Measurements from ENCODE around the gene SMOC1. TPM values are rescaled to one million over a fixed set of nuclear protein-coding genes. Genes with fewer than 3 reads are reported as not detected.

Gene SMOC1
- total RNA-seq, 1 experiment from 2014 or later = not detected

DNA sequence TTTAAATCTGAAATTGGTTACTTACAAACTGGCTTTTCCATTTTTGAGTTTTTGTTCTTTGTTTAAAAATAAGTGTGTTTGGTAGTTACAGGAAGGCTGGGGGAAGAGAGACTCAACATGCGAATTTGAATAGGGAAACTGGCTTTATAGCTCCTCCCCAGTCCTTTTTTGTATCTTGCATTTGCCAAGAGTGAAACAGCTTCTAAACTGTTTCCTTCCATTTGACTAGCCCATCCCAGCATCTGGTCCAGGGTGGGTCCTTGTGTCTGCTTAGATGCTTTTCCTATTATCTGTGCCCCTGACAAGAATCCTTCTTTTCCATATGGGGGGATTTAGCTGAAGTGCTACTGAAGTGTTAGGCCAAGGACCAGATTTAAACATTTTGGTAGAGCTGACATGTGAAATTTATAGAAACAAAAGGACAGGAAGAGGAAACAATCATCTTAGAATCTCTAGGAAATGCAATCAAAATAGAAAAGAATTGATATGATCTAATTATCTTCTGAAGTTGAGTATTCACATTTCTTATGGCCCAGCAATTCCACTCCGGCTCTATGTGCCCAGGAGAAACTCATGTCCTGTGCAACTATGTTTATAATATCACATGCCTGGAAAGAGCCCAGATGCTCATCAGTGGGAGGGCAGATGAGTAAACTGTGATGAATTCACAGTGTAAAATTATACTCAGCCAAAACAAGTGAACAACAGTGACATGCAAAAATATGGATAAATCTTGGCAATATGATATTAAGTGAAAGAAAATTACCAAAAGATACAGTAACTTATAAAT lies 7.4 kb downstream of the SMOC1 start:
- H3K27me3 ChIP-seq (ENCODE audit: insufficient read depth, low read depth) = peaks cover 34% of the 10 kb centered on the region; the same call in 1 of the 2 replicates
- H3K4me3 ChIP-seq = no peak overlapping the region
- no peaks in the 10 kb centered on the region for H3K36me3 ChIP-seq (ENCODE audit: low read depth)
- H2AFZ ChIP-seq = no peak overlapping the region
- ChIA-PET POLR2A (ENCODE audit: unreplicated experiment) (no interaction called here), CTCF (no interaction called here)
- no peak overlapping the region for H3K4me2 ChIP-seq
- H4K20me1 ChIP-seq (ENCODE audit: insufficient read depth) = no peaks in the 10 kb centered on the region
- no peaks in the 10 kb centered on the region for H3F3A ChIP-seq (ENCODE audit: insufficient read depth, low read depth)
- no peak overlapping the region for H3K27ac ChIP-seq
- no peaks in the 10 kb centered on the region for H3K79me2 ChIP-seq (ENCODE audit: low read depth)
- no TSS peak for BruUV-seq (replicated peaks)
- DNase-seq = no peak
- TF ChIP-seq, protein P1, sequence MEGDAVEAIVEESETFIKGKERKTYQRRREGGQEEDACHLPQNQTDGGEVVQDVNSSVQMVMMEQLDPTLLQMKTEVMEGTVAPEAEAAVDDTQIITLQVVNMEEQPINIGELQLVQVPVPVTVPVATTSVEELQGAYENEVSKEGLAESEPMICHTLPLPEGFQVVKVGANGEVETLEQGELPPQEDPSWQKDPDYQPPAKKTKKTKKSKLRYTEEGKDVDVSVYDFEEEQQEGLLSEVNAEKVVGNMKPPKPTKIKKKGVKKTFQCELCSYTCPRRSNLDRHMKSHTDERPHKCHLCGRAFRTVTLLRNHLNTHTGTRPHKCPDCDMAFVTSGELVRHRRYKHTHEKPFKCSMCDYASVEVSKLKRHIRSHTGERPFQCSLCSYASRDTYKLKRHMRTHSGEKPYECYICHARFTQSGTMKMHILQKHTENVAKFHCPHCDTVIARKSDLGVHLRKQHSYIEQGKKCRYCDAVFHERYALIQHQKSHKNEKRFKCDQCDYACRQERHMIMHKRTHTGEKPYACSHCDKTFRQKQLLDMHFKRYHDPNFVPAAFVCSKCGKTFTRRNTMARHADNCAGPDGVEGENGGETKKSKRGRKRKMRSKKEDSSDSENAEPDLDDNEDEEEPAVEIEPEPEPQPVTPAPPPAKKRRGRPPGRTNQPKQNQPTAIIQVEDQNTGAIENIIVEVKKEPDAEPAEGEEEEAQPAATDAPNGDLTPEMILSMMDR (conservative IDR thresholded peaks at IDR 0.05) = no peak
- TF ChIP-seq EZH2 (IDR thresholded peaks at IDR 0.05; ENCODE audit: low read depth) = no peak
- no peaks in the 10 kb centered on the region for H3K9me2 ChIP-seq (ENCODE audit: insufficient read depth)
- H3K4me1 ChIP-seq (replicated peaks; ENCODE audit: insufficient read depth) = no peaks in the 10 kb centered on the region
- H3K9me3 ChIP-seq (ENCODE audit: insufficient read depth, low read depth) = no peaks in the 10 kb centered on the region
- intact Hi-C loops (cut with micrococcal nuclease; ENCODE audit: unreplicated experiment) = no loop called here

DNA sequence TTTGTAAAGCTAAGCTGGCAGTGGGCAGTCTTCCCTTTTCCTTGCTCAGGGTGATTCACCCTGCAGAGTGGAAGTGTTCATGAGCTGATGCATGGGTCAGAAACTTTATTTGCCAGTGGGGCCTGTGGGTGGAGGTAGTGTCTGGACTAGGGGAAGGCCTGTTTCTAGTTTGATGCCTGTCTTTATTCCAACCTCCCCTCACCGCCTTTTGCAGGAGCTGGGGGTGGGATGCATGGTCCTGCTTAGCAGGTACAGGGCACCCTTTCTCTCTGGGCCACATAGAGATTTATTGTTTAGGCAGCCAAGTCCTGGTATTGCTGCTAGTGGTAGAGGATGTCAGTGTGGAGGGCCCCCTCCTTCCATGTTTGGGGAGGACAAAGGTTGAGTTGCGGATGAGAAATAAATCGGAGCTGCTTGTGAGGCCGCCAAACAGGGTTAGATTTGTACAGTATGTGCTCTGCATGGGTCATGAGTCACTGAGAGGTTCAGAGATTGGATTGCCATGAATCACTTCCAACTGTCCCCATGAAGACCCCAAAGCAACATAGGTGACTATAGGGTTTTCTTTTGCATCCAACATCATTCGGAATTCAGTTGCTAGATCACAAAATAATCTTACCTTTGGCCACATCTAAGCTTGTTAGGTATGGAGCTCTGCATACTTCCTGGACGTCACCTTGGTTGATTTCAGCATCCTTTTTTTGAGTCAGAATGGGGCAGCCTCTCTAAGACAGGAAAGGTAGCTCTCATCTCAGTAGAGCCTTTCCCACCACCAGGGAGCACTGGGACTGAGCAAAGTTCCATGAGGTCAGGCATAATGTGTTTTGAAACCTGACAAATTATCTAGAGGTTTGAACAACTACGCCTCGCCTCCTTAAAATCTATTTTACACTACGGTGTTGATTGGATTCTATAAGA lies 8.8 kb downstream of the SMOC1 start:
- Histone ChIP-seq H3K9me3 (ENCODE audit: insufficient read depth, low read depth) (no peaks in the 10 kb centered on the region), H2AFZ (no peak overlapping the region), H3F3A (ENCODE audit: insufficient read depth, low read depth) (no peaks in the 10 kb centered on the region), H3K4me1 (replicated peaks; ENCODE audit: insufficient read depth) (no peaks in the 10 kb centered on the region), H3K9me2 (ENCODE audit: insufficient read depth) (no peaks in the 10 kb centered on the region), H3K27me3 (ENCODE audit: insufficient read depth, low read depth) (peaks cover 27% of the 10 kb centered on the region; the same call in 1 of the 2 replicates), H3K4me2 (no peak overlapping the region), H4K20me1 (ENCODE audit: insufficient read depth) (no peaks in the 10 kb centered on the region), H3K36me3 (ENCODE audit: low read depth) (no peaks in the 10 kb centered on the region), H3K79me2 (ENCODE audit: low read depth) (no peaks in the 10 kb centered on the region), H3K4me3 (no peak overlapping the region), H3K27ac (no peak overlapping the region)
- BruUV-seq (replicated peaks) = no TSS peak
- CTCF ChIA-PET = no interaction called here
- TF ChIP-seq, protein P1 (conservative IDR thresholded peaks at IDR 0.05) = no peak
- TF ChIP-seq EZH2 (IDR thresholded peaks at IDR 0.05; ENCODE audit: low read depth) = no peak
- no peak for DNase-seq
- intact Hi-C loops (cut with micrococcal nuclease; ENCODE audit: unreplicated experiment) = no loop called here
- POLR2A ChIA-PET (ENCODE audit: unreplicated experiment) = no interaction called here

DNA sequence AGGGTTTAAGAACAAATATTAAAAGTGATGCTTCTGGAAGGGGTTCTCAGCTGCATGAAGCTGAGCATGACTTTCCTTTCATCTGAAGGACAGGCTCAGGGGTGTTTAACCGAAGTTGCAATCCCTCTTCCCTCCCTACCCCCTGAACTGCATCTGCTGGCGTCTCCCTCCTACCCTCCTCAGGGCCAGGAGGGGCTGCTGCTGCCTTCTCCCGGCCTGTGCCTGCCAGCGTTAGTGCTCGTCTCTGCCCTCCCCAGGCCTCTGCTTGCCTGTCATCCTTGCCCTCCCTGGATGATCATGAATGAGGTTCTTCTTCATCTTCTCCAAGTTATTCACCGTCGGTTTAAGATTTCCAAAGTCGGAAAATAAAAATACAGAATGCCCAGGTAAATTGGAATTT lies 12.2 kb downstream of the SMOC1 start:
- Histone ChIP-seq H2AFZ (no peak overlapping the region), H3K4me2 (no peak overlapping the region), H3K79me2 (ENCODE audit: low read depth) (no peaks in the 10 kb centered on the region), H3K4me1 (replicated peaks; ENCODE audit: insufficient read depth) (no peaks in the 10 kb centered on the region), H4K20me1 (ENCODE audit: insufficient read depth) (no peaks in the 10 kb centered on the region), H3K9me3 (ENCODE audit: insufficient read depth, low read depth) (no peaks in the 10 kb centered on the region), H3K9me2 (ENCODE audit: insufficient read depth) (no peaks in the 10 kb centered on the region), H3K27ac (no peak overlapping the region), H3K36me3 (ENCODE audit: low read depth) (no peaks in the 10 kb centered on the region), H3K27me3 (ENCODE audit: insufficient read depth, low read depth) (peaks cover 30% of the 10 kb centered on the region; the same call in 1 of the 2 replicates), H3F3A (ENCODE audit: insufficient read depth, low read depth) (no peaks in the 10 kb centered on the region), H3K4me3 (no peak overlapping the region)
- intact Hi-C loops (cut with micrococcal nuclease; ENCODE audit: unreplicated experiment) = no loop called here
- DNase-seq = no peak
- BruUV-seq (replicated peaks) = no TSS peak
- ChIA-PET POLR2A (ENCODE audit: unreplicated experiment) (interaction anchor here (0.7 kb wide), 1 partner anchor 292 kb away, joined by 3 read pairs; no protein-coding TSS in a partner anchor), CTCF (no interaction called here)
- TF ChIP-seq, protein P1 (conservative IDR thresholded peaks at IDR 0.05) = no peak
- TF ChIP-seq EZH2 (IDR thresholded peaks at IDR 0.05; ENCODE audit: low read depth) = no peak
